ENCODE results near the gene CRB2. TPM values are rescaled to one million over a fixed set of nuclear protein-coding genes. Genes with fewer than 3 reads are reported as not detected.
A peak's percentile ranks its signal among the peaks of the same experiment; 100 is the strongest.

Gene CRB2
- total RNA-seq, 5 donors from 2014 or later (not counting 1 experiment from before 2014, with no cell fraction given) = 0.09 to 0.20 TPM; not detected in 3

GRCh38 chr9:123360161-123361085 lies 4.4 kb downstream of the CRB2 start:
- ATAC-seq (replicated peaks in 1 of 4) = no peak

GRCh38 chr9:123361086-123361730 lies 5.2 kb downstream of the CRB2 start:
- WGBS (ENCODE audit: insufficient coverage) = 93% methylated on average over 3 of the region's 10 CpGs
- H3K4me3 Mint-ChIP-seq = no peak overlapping the region
- no peak for ATAC-seq (replicated peaks in 1 of 4)

More at GRCh38 chr9:123360161-123361085, 4.4 kb downstream of the CRB2 start:
- Histone ChIP-seq H3K27me3 (replicated peaks in 1 of 2; ENCODE audit: control insufficient read depth in 2 of 2, extremely low read depth in 1 of 2, insufficient read depth in 2 of 2, low read length in 1 of 2) (peaks cover 0 to 9% of the 10 kb centered on the region in 2 experiments), H3K27ac (ENCODE audit: low read length) (no peak overlapping the region), H3K4me3 (ENCODE audit: control insufficient read depth in 1 of 2, extremely low read depth in 1 of 2, low read length in 1 of 2) (no peak overlapping the region), H3K4me1 (ENCODE audit: control insufficient read depth in 1 of 2, extremely low read depth in 1 of 2, insufficient read depth in 2 of 2, low read length in 2 of 2) (peaks cover 3 to 12% of the 10 kb centered on the region in 2 experiments), H3K9me3 (no peaks in the 10 kb centered on the region), H3K36me3 (ENCODE audit: control insufficient read depth in 2 of 2, extremely low read depth in 1 of 2, insufficient read depth in 1 of 2, low read length in 1 of 2) (no peaks in the 10 kb centered on the region)
- ChIA-PET POLR2A (no interaction called here), CTCF (interaction anchor here (0.6 kb wide), 3 partner anchors 95 to 1215 kb away, joined by 5 to 7 read pairs (median 6); no protein-coding TSS in a partner anchor)
- WGBS (ENCODE audit: insufficient coverage) = 76% methylated on average over 13 of the region's 22 CpGs
- Mint-ChIP-seq H3K27ac (no peak overlapping the region), H3K36me3 (no peaks in the 10 kb centered on the region), H3K4me3 (no peak overlapping the region), H3K27me3 (peaks cover 0 to 3% of the 10 kb centered on the region in 2 donors), H3K4me1 (peaks cover 0 to 30% (median 19%) of the 10 kb centered on the region in 3 donors), H3K9me3 (no peaks in the 10 kb centered on the region)
- DNase-seq = peak in 11 of 35 experiments; percentile 12 to 42 (median 22)

GRCh38 chr9:123361731-123362510 lies 5.9 kb downstream of the CRB2 start:
- peaks cover 0 to 27% (median 19%) of the 10 kb centered on the region in 3 donors for H3K4me1 Mint-ChIP-seq
- H3K9me3 Mint-ChIP-seq = no peaks in the 10 kb centered on the region
- H3K9me3 ChIP-seq = no peaks in the 10 kb centered on the region
- no peak overlapping the region for H3K4me3 ChIP-seq (ENCODE audit: control insufficient read depth in 1 of 2, extremely low read depth in 1 of 2, low read length in 1 of 2)
- CTCF ChIA-PET = no interaction called here
- no peaks in the 10 kb centered on the region for H3K36me3 Mint-ChIP-seq
- DNase-seq (no peak), ATAC-seq (replicated peaks in 1 of 4) (no peak)
- peaks cover 0 to 12% of the 10 kb centered on the region in 2 experiments for H3K27me3 ChIP-seq (replicated peaks in 1 of 2; ENCODE audit: control insufficient read depth in 2 of 2, extremely low read depth in 1 of 2, insufficient read depth in 2 of 2, low read length in 1 of 2)
- no peak overlapping the region for H3K4me3 Mint-ChIP-seq
- 64% methylated on average over 7 of the region's 11 CpGs for WGBS (ENCODE audit: insufficient coverage)
- H3K27ac Mint-ChIP-seq = no peak overlapping the region
- POLR2A ChIA-PET = no interaction called here
- no peak overlapping the region for H3K27ac ChIP-seq (ENCODE audit: low read length)
- H3K27me3 Mint-ChIP-seq = peaks cover 0 to 4% of the 10 kb centered on the region in 2 donors
- peaks cover 3 to 12% of the 10 kb centered on the region in 2 experiments for H3K4me1 ChIP-seq (ENCODE audit: control insufficient read depth in 1 of 2, extremely low read depth in 1 of 2, insufficient read depth in 2 of 2, low read length in 2 of 2)
- H3K36me3 ChIP-seq (ENCODE audit: control insufficient read depth in 2 of 2, extremely low read depth in 1 of 2, insufficient read depth in 1 of 2, low read length in 1 of 2) = no peaks in the 10 kb centered on the region

More at GRCh38 chr9:123361086-123361730, 5.2 kb downstream of the CRB2 start:
- H3K36me3 ChIP-seq (ENCODE audit: control insufficient read depth in 2 of 2, extremely low read depth in 1 of 2, insufficient read depth in 1 of 2, low read length in 1 of 2) = no peaks in the 10 kb centered on the region
- H3K4me1 ChIP-seq (ENCODE audit: control insufficient read depth in 1 of 2, extremely low read depth in 1 of 2, insufficient read depth in 2 of 2, low read length in 2 of 2) = peaks cover 3 to 12% of the 10 kb centered on the region in 2 experiments
- peaks cover 0 to 30% (median 19%) of the 10 kb centered on the region in 3 donors for H3K4me1 Mint-ChIP-seq
- H3K27ac Mint-ChIP-seq = no peak overlapping the region
- H3K9me3 Mint-ChIP-seq = no peaks in the 10 kb centered on the region
- no peaks in the 10 kb centered on the region for H3K36me3 Mint-ChIP-seq
- peaks cover 0 to 4% of the 10 kb centered on the region in 2 donors for H3K27me3 Mint-ChIP-seq
- POLR2A ChIA-PET = no interaction called here
- CTCF ChIA-PET = interaction anchor here (0.6 kb wide), 4 partner anchors 96 to 1216 kb away, joined by 4 to 7 read pairs (median 6); no protein-coding TSS in a partner anchor
- H3K27ac ChIP-seq (ENCODE audit: low read length) = no peak overlapping the region
- H3K4me3 ChIP-seq (ENCODE audit: control insufficient read depth in 1 of 2, extremely low read depth in 1 of 2, low read length in 1 of 2) = no peak overlapping the region
- peaks cover 0 to 12% of the 10 kb centered on the region in 2 experiments for H3K27me3 ChIP-seq (replicated peaks in 1 of 2; ENCODE audit: control insufficient read depth in 2 of 2, extremely low read depth in 1 of 2, insufficient read depth in 2 of 2, low read length in 1 of 2)
- H3K9me3 ChIP-seq = no peaks in the 10 kb centered on the region
- no peak for DNase-seq

GRCh38 chr9:123362856-123363255 lies 6.9 kb downstream of the CRB2 start:
- Mint-ChIP-seq H3K36me3 (no peaks in the 10 kb centered on the region), H3K4me3 (no peak overlapping the region), H3K27me3 (peaks cover 4 to 5% of the 10 kb centered on the region in 2 donors), H3K4me1 (peaks cover 0 to 27% (median 19%) of the 10 kb centered on the region in 3 donors), H3K9me3 (no peaks in the 10 kb centered on the region), H3K27ac (no peak overlapping the region)
- ATAC-seq (replicated peaks in 1 of 4) (no peak), DNase-seq (no peak)
- ChIA-PET POLR2A (no interaction called here), CTCF (no interaction called here)
- Histone ChIP-seq H3K27me3 (replicated peaks in 1 of 2; ENCODE audit: control insufficient read depth in 2 of 2, extremely low read depth in 1 of 2, insufficient read depth in 2 of 2, low read length in 1 of 2) (peaks cover 0 to 18% of the 10 kb centered on the region in 2 experiments), H3K4me1 (ENCODE audit: control insufficient read depth in 1 of 2, extremely low read depth in 1 of 2, insufficient read depth in 2 of 2, low read length in 2 of 2) (peaks cover 3 to 12% of the 10 kb centered on the region in 2 experiments), H3K36me3 (ENCODE audit: control insufficient read depth in 2 of 2, extremely low read depth in 1 of 2, insufficient read depth in 1 of 2, low read length in 1 of 2) (no peaks in the 10 kb centered on the region), H3K4me3 (ENCODE audit: control insufficient read depth in 1 of 2, extremely low read depth in 1 of 2, low read length in 1 of 2) (no peak overlapping the region), H3K27ac (ENCODE audit: low read length) (no peak overlapping the region), H3K9me3 (no peaks in the 10 kb centered on the region)
- 89% methylated on average over 22 of the region's 23 CpGs for WGBS (ENCODE audit: insufficient coverage)

- no peaks in the 10 kb centered on the region for H3K9me3 Mint-ChIP-seq
Measured at GRCh38 chr9:123364241-123364824, 8.3 kb downstream of the CRB2 start.

More at GRCh38 chr9:123364241-123364824, 8.3 kb downstream of the CRB2 start:
- Mint-ChIP-seq H3K4me1 (peaks cover 0 to 15% (median 8%) of the 10 kb centered on the region in 3 donors), H3K4me3 (no peak overlapping the region), H3K27ac (no peak overlapping the region), H3K27me3 (peaks cover 7 to 13% of the 10 kb centered on the region in 2 donors), H3K36me3 (no peaks in the 10 kb centered on the region)
- no peaks in the 10 kb centered on the region for H3K36me3 ChIP-seq (ENCODE audit: control insufficient read depth in 2 of 2, extremely low read depth in 1 of 2, insufficient read depth in 1 of 2, low read length in 1 of 2)
- peaks cover 3 to 7% of the 10 kb centered on the region in 2 experiments for H3K4me1 ChIP-seq (ENCODE audit: control insufficient read depth in 1 of 2, extremely low read depth in 1 of 2, insufficient read depth in 2 of 2, low read length in 2 of 2)
- no peak for ATAC-seq (replicated peaks in 1 of 4)
- no peaks in the 10 kb centered on the region for H3K9me3 ChIP-seq
- 42% methylated on average over 2 of the region's 11 CpGs for WGBS (ENCODE audit: insufficient coverage)
- DNase-seq = no peak
- no peak overlapping the region for H3K4me3 ChIP-seq (ENCODE audit: control insufficient read depth in 1 of 2, extremely low read depth in 1 of 2, low read length in 1 of 2)
- H3K27me3 ChIP-seq (replicated peaks in 1 of 2; ENCODE audit: control insufficient read depth in 2 of 2, extremely low read depth in 1 of 2, insufficient read depth in 2 of 2, low read length in 1 of 2) = peaks cover 0 to 29% of the 10 kb centered on the region in 2 experiments
- H3K27ac ChIP-seq (ENCODE audit: low read length) = no peak overlapping the region
- ChIA-PET POLR2A (no interaction called here), CTCF (no interaction called here)

Data from T-cell (primary cell).